ENCODE data around the gene CCDC106. TPM values are rescaled to one million over a fixed set of nuclear protein-coding genes. Genes with fewer than 3 reads are reported as not detected.
A peak's percentile ranks its signal among the peaks of the same experiment; 100 is the strongest.

Gene CCDC106
- total RNA-seq, 1 experiment from 2014 or later, result 36.0 TPM

GRCh38 chr19:55635334-55635717 lies 12.7 kb upstream of the CCDC106 start:
- Histone ChIP-seq H3F3A (ENCODE audit: low read length, unreplicated experiment) (peaks cover 4% of the 10 kb centered on the region), H3K27me3 (ENCODE audit: low read length) (no peaks in the 10 kb centered on the region), H3K4me1 (ENCODE audit: insufficient read depth, low read length) (peaks cover 19% of the 10 kb centered on the region), H4K20me1 (ENCODE audit: low read length) (no peaks in the 10 kb centered on the region), H3K4me3 (ENCODE audit: low read length) (peak overlapping the region; percentile 99), H3K9me3 (ENCODE audit: low read length) (no peaks in the 10 kb centered on the region), H2AFZ (ENCODE audit: low read length) (peak overlapping the region; percentile 81), H3K36me3 (ENCODE audit: low read depth, low read length) (no peaks in the 10 kb centered on the region), H3K9ac (ENCODE audit: low read length) (peak overlapping the region; percentile 97), H3K79me2 (ENCODE audit: low read length) (peaks cover 51% of the 10 kb centered on the region), H3K4me2 (ENCODE audit: low read length) (peak overlapping the region; percentile 99), H3K27ac (ENCODE audit: low read length) (peak overlapping the region; percentile 65), H3K9me2 (replicated peaks; ENCODE audit: low read length) (no peaks in the 10 kb centered on the region)
- TF ChIP-seq, protein P1, sequence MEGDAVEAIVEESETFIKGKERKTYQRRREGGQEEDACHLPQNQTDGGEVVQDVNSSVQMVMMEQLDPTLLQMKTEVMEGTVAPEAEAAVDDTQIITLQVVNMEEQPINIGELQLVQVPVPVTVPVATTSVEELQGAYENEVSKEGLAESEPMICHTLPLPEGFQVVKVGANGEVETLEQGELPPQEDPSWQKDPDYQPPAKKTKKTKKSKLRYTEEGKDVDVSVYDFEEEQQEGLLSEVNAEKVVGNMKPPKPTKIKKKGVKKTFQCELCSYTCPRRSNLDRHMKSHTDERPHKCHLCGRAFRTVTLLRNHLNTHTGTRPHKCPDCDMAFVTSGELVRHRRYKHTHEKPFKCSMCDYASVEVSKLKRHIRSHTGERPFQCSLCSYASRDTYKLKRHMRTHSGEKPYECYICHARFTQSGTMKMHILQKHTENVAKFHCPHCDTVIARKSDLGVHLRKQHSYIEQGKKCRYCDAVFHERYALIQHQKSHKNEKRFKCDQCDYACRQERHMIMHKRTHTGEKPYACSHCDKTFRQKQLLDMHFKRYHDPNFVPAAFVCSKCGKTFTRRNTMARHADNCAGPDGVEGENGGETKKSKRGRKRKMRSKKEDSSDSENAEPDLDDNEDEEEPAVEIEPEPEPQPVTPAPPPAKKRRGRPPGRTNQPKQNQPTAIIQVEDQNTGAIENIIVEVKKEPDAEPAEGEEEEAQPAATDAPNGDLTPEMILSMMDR (conservative IDR thresholded peaks at IDR 0.05; ENCODE audit: low read depth, low read length), result no peak
- TF ChIP-seq EZH2 (IDR thresholded peaks at IDR 0.05; ENCODE audit: low read length, unreplicated experiment), result no peak
- no peak for TF ChIP-seq EZH2phosphoT487 (IDR thresholded peaks at IDR 0.05; ENCODE audit: borderline replicate concordance, low read length)
- DNase-seq (no peak), ATAC-seq (no peak)
- ChIA-PET POLR2A (ENCODE audit: unreplicated experiment) (no interaction called here), CTCF (interaction anchor here (0.6 kb wide), 1 partner anchor 11 kb away, joined by 7 read pairs; the partner anchor contains the start of gene ZNF784)
- intact Hi-C loops (cut with micrococcal nuclease), result no loop called here
- BruUV-seq (replicated peaks), result TSS peak; percentile 82

- POLR2A ChIA-PET (ENCODE audit: unreplicated experiment), result no interaction called here
- H3K27me3 ChIP-seq (ENCODE audit: low read length), result no peaks in the 10 kb centered on the region
- H3K4me2 ChIP-seq (ENCODE audit: low read length), result peak overlapping the region; percentile 99
- H3K27ac ChIP-seq (ENCODE audit: low read length), result no peak overlapping the region
- no peaks in the 10 kb centered on the region for H4K20me1 ChIP-seq (ENCODE audit: low read length)
- peak overlapping the region; percentile 99 for H3K4me3 ChIP-seq (ENCODE audit: low read length)
- TF ChIP-seq EZH2phosphoT487 (IDR thresholded peaks at IDR 0.05; ENCODE audit: borderline replicate concordance, low read length), result no peak
- TF ChIP-seq, protein P1 (conservative IDR thresholded peaks at IDR 0.05; ENCODE audit: low read depth, low read length), result no peak
- TF ChIP-seq EZH2 (IDR thresholded peaks at IDR 0.05; ENCODE audit: low read length, unreplicated experiment), result no peak
- no peak for ATAC-seq
- peaks cover 4% of the 10 kb centered on the region for H3F3A ChIP-seq (ENCODE audit: low read length, unreplicated experiment)
- CTCF ChIA-PET, result interaction anchor here (0.6 to 0.7 kb wide), 2 partner anchors 17 to 132 kb away, joined by 4 to 9 read pairs; no protein-coding TSS in a partner anchor
- peak overlapping the region; percentile 97 for H3K9ac ChIP-seq (ENCODE audit: low read length)
- no peak for DNase-seq
- H3K36me3 ChIP-seq (ENCODE audit: low read depth, low read length), result no peaks in the 10 kb centered on the region
- intact Hi-C loops (cut with micrococcal nuclease), result no loop called here
- no TSS peak for BruUV-seq (replicated peaks)
- peaks cover 21% of the 10 kb centered on the region for H3K4me1 ChIP-seq (ENCODE audit: insufficient read depth, low read length)
- H3K9me3 ChIP-seq (ENCODE audit: low read length), result no peaks in the 10 kb centered on the region
- no peak overlapping the region for H2AFZ ChIP-seq (ENCODE audit: low read length)
- no peaks in the 10 kb centered on the region for H3K9me2 ChIP-seq (replicated peaks; ENCODE audit: low read length)
- H3K79me2 ChIP-seq (ENCODE audit: low read length), result peaks cover 51% of the 10 kb centered on the region
These were observed 12.1 kb upstream of the CCDC106 start for GRCh38 chr19:55635856-55636440.

GRCh38 chr19:55636723-55637122 lies 11.3 kb upstream of the CCDC106 start:
- no peaks in the 10 kb centered on the region for H3K9me2 ChIP-seq (replicated peaks; ENCODE audit: low read length)
- CTCF ChIA-PET, result interaction anchor here (0.6 to 0.7 kb wide), 2 partner anchors 16 to 133 kb away, joined by 4 to 9 read pairs; no protein-coding TSS in a partner anchor
- peaks cover 4% of the 10 kb centered on the region for H3F3A ChIP-seq (ENCODE audit: low read length, unreplicated experiment)
- POLR2A ChIA-PET (ENCODE audit: unreplicated experiment), result no interaction called here
- H3K9me3 ChIP-seq (ENCODE audit: low read length), result no peaks in the 10 kb centered on the region
- TF ChIP-seq EZH2phosphoT487 (IDR thresholded peaks at IDR 0.05; ENCODE audit: borderline replicate concordance, low read length) (no peak), EZH2 (IDR thresholded peaks at IDR 0.05; ENCODE audit: low read length, unreplicated experiment) (no peak)
- TF ChIP-seq, protein P1 (conservative IDR thresholded peaks at IDR 0.05; ENCODE audit: low read depth, low read length), result no peak
- peaks cover 58% of the 10 kb centered on the region for H3K79me2 ChIP-seq (ENCODE audit: low read length)
- no TSS peak for BruUV-seq (replicated peaks)
- DNase-seq (no peak), ATAC-seq (no peak)
- H3K27ac ChIP-seq (ENCODE audit: low read length), result no peak overlapping the region
- H3K36me3 ChIP-seq (ENCODE audit: low read depth, low read length), result no peaks in the 10 kb centered on the region
- H2AFZ ChIP-seq (ENCODE audit: low read length), result no peak overlapping the region
- H4K20me1 ChIP-seq (ENCODE audit: low read length), result no peaks in the 10 kb centered on the region
- intact Hi-C loops (cut with micrococcal nuclease), result no loop called here
- peak overlapping the region; percentile 99 for H3K4me2 ChIP-seq (ENCODE audit: low read length)
- H3K4me3 ChIP-seq (ENCODE audit: low read length), result peak overlapping the region; percentile 99
- no peak overlapping the region for H3K9ac ChIP-seq (ENCODE audit: low read length)
- H3K4me1 ChIP-seq (ENCODE audit: insufficient read depth, low read length), result peaks cover 21% of the 10 kb centered on the region
- no peaks in the 10 kb centered on the region for H3K27me3 ChIP-seq (ENCODE audit: low read length)
